SK-N-SH (cell line): ENCODE measurements around the gene RBL1. TPM values are rescaled to one million over a fixed set of nuclear protein-coding genes. Genes with fewer than 3 reads are reported as not detected.

Experiments
- CTCF ChIA-PET: fragments of 300-600, 350-600 bp; formaldehyde crosslinking; extraction: SDS; loops from one replicate; lab custom pipeline; 2021; lab: Yijun Ruan, JAX
- POLR2A ChIA-PET: fragments of 350-600 bp; sonication (Branson Sonifier 250); formaldehyde crosslinking; extraction: SDS; loops from one replicate; lab custom pipeline; 2020; ENCODE audit warnings: antibody characterized with exemption, inconsistent platforms; lab: Yijun Ruan, JAX
- DNase-seq: peaks from one replicate; pipeline ENCODE4 v3.0.0; 2012
- H2AFZ ChIP-seq: fragments of 200-600 bp; sonication (generic); 2 replicates; pipeline ENCODE4 v1.8.1; 2016; ENCODE audit warnings: antibody characterized with exemption, mild to moderate bottlenecking, low read depth
- H3F3A ChIP-seq: fragments of 200-600 bp; sonication (generic); replicated peaks from 2 replicates; pipeline ENCODE3; 2016; ENCODE audit warnings: antibody characterized with exemption, mild to moderate bottlenecking; ENCODE audit not compliant: insufficient read depth
- H3K27ac ChIP-seq, 2 experiments: fragments of 200-500 bp in 1 of 2; fragments of 200-600 bp in 1 of 2; sonication (Bioruptor generic) in 1 of 2; sonication (generic), shearing (Covaris generic) in 1 of 2; 2 replicates each; pipeline versions ENCODE4 v1.5.1 to v1.6.1; 2014 to 2016; ENCODE audit warnings: low read depth in 2 of 2, inconsistent platforms in 1 of 2, low read length in 1 of 2, mild to moderate bottlenecking in 1 of 2, mixed read lengths in 1 of 2
- H3K27me3 ChIP-seq: fragments of 200-600 bp; sonication (generic), shearing (Covaris generic); 2 replicates; pipeline ENCODE4 v1.6.1; 2016; ENCODE audit warnings: mixed run types; ENCODE audit not compliant: insufficient read depth
- H3K36me3 ChIP-seq, 2 experiments: fragments of 200-500 bp in 1 of 2; fragments of 200-600 bp in 1 of 2; sonication (Bioruptor generic) in 1 of 2; sonication (generic) in 1 of 2; replicated peaks in 1 of 2; 2 replicates each; pipeline versions ENCODE3 to v1.5.1; 2014 to 2016; ENCODE audit warnings: low read length in 1 of 2, mild to moderate bottlenecking in 1 of 2; ENCODE audit not compliant: insufficient read depth in 2 of 2, control insufficient read depth in 1 of 2
- H3K4me1 ChIP-seq, 2 experiments: fragments of 200-500 bp in 1 of 2; fragments of 200-600 bp in 1 of 2; sonication (Bioruptor generic) in 1 of 2; sonication (generic), shearing (Covaris generic) in 1 of 2; 2 replicates each; pipeline versions ENCODE4 v1.5.1 to v1.6.1; 2014 to 2016; ENCODE audit warnings: low read depth in 1 of 2, low read length in 1 of 2, mixed run types in 1 of 2; ENCODE audit not compliant: insufficient read depth in 2 of 2, control insufficient read depth in 1 of 2
- H3K4me2 ChIP-seq: fragments of 200-600 bp; sonication (generic), shearing (Covaris generic); 2 replicates; pipeline ENCODE4 v1.6.1; 2017; ENCODE audit warnings: mixed run types
- H3K4me3 ChIP-seq, 2 experiments: fragments of 200-500 bp in 1 of 2; fragments of 200-600 bp in 1 of 2; sonication (Bioruptor generic) in 1 of 2; sonication (generic), shearing (Covaris generic) in 1 of 2; 2 replicates each; pipeline versions ENCODE4 v1.5.1 to v1.8.1; 2014 to 2016; ENCODE audit warnings: low read depth in 2 of 2, inconsistent platforms in 1 of 2, low read length in 1 of 2, mild to moderate bottlenecking in 1 of 2, mixed read lengths in 1 of 2, moderate library complexity in 1 of 2
- H3K79me2 ChIP-seq: fragments of 200-600 bp; sonication (generic); 2 replicates; pipeline ENCODE4 v1.8.1; 2017; ENCODE audit warnings: mild to moderate bottlenecking; ENCODE audit not compliant: insufficient read depth
- H3K9ac ChIP-seq: fragments of 200-600 bp; sonication (generic); 2 replicates; pipeline ENCODE4 v1.6.1; 2017; ENCODE audit warnings: mixed run types
- H3K9me2 ChIP-seq: fragments of 200-600 bp; sonication (generic); 2 replicates; pipeline ENCODE4 v1.6.1; 2017; ENCODE audit warnings: mixed run types
- H3K9me3 ChIP-seq: fragments of 200-600 bp; sonication (generic); 2 replicates; pipeline ENCODE4 v1.6.1; 2017; ENCODE audit warnings: mixed run types, mild to moderate bottlenecking, moderate library complexity
- H4K20me1 ChIP-seq: fragments of 200-600 bp; sonication (generic); 2 replicates; pipeline ENCODE4 v1.6.1; 2017; ENCODE audit warnings: mild to moderate bottlenecking, mixed run types; ENCODE audit not compliant: insufficient read depth
- CHD2 ChIP-seq: fragments of 150-350 bp; IDR thresholded peaks from 2 replicates; pipeline ENCODE4 v1.6.1; 2018; ENCODE audit warnings: low read length; ENCODE audit not compliant: partially characterized antibody
- CTCF ChIP-seq: fragments of 200-600 bp; sonication (generic); IDR thresholded peaks from 2 replicates; pipeline ENCODE4 v1.6.1; 2017; ENCODE audit warnings: antibody characterized with exemption, mild to moderate bottlenecking, moderate library complexity
- ELF1 ChIP-seq: IDR thresholded peaks from 2 replicates; pipeline ENCODE4 v1.4.0; 2012
- EZH2phosphoT487 ChIP-seq: fragments of 200-600 bp; sonication (generic); IDR thresholded peaks from 2 replicates; pipeline ENCODE4 v1.6.1; 2017; ENCODE audit warnings: low read depth, mixed run types, mild to moderate bottlenecking, antibody characterized with exemption, moderate library complexity, borderline replicate concordance
- GABPA ChIP-seq: IDR thresholded peaks from 2 replicates; pipeline ENCODE4 v1.4.0; 2012; ENCODE audit warnings: low read depth, mild to moderate bottlenecking
- GATA2 ChIP-seq: sonication (generic); formaldehyde crosslinking; IDR thresholded peaks from 2 replicates; pipeline ENCODE4 v1.5.0; 2020; ENCODE audit warnings: mild to moderate bottlenecking, missing genetic modification reagents
- IRF3 ChIP-seq: fragments of 150-350 bp; IDR thresholded peaks from 2 replicates; pipeline ENCODE4 v1.6.1; 2016; ENCODE audit warnings: mild to moderate bottlenecking, low read depth, low read length
- MAX ChIP-seq: IDR thresholded peaks from 2 replicates; pipeline ENCODE4 v1.4.0; 2012; ENCODE audit warnings: low read depth
- NFIC ChIP-seq: IDR thresholded peaks from 2 replicates; pipeline ENCODE4 v1.4.0; 2012; ENCODE audit warnings: borderline replicate concordance
- NRF1 ChIP-seq: IDR thresholded peaks from 2 replicates; pipeline ENCODE4 v1.6.1; 2012; ENCODE audit warnings: low read depth, mild to moderate bottlenecking, low read length
- POLR2AphosphoS5 ChIP-seq: IDR thresholded peaks from 2 replicates; pipeline ENCODE4 v1.6.1; 2012; ENCODE audit warnings: low read depth, low read length
- RAD21 ChIP-seq: IDR thresholded peaks from 2 replicates; pipeline ENCODE4 v1.6.1; 2012; ENCODE audit warnings: mild to moderate bottlenecking, low read length
- RXRA ChIP-seq: IDR thresholded peaks from 2 replicates; pipeline ENCODE4 v1.4.0; 2012; ENCODE audit warnings: low read depth, mild to moderate bottlenecking, borderline replicate concordance
- SMC3 ChIP-seq: IDR thresholded peaks from 2 replicates; pipeline ENCODE4 v1.6.1; 2012; ENCODE audit warnings: low read depth, low read length, improper control_type of control experiment
- TAF1 ChIP-seq: IDR thresholded peaks from 2 replicates; pipeline ENCODE4 v1.6.1; 2012; ENCODE audit warnings: low read depth, mild to moderate bottlenecking, low read length, moderate library complexity, borderline replicate concordance
- TCF12 ChIP-seq: IDR thresholded peaks from 2 replicates; pipeline ENCODE4 v1.4.0; 2012
- TEAD4 ChIP-seq: IDR thresholded peaks from 2 replicates; pipeline ENCODE4 v1.4.0; 2012; ENCODE audit warnings: mild to moderate bottlenecking, borderline replicate concordance; ENCODE audit not compliant: insufficient read depth
- YY1 ChIP-seq: IDR thresholded peaks from 2 replicates; pipeline ENCODE4 v1.4.0; 2012; ENCODE audit warnings: low read depth, mild to moderate bottlenecking
- ZBTB33 ChIP-seq: IDR thresholded peaks from 2 replicates; pipeline ENCODE4 v1.4.0; 2012; ENCODE audit warnings: low read depth, borderline replicate concordance
- WGBS: methylation state at CpG from one replicate; pipeline ENCODE4 v1.1.6; 2017; ENCODE audit warnings: low lambda C conversion rate; 5-methylcytosine and 5-hydroxymethylcytosine counted together
- polyA plus RNA-seq, 3 experiments: library from polyadenylated mRNA; depleted of rRNA; stranded (reverse); fragments of >200 nt; gene quantifications; 2 replicates each; pipeline ENCODE4 v1.2.3, GENCODE V29; 2012
- TF ChIP-seq, protein P1 (sequence below): IDR thresholded peaks from 2 replicates; pipeline ENCODE4 v1.6.1; 2012; ENCODE audit warnings: mild to moderate bottlenecking, low read depth, low read length, moderate library complexity

The RBL1 gene
- polyA plus RNA-seq, 1 of the 3 experiments (the other 2 are of a cell fraction) = 2.5 TPM

- DNase-seq = no peak
- WGBS = 84% methylated on average over 5 of the region's 5 CpGs
- CTCF ChIA-PET = no interaction called here
Observed at GRCh38 chr20:36967636-36968035, 128.2 kb downstream of the RBL1 start.

More at GRCh38 chr20:36967636-36968035, 128.2 kb downstream of the RBL1 start:
- no peaks in the 10 kb centered on the region for H3K9me2 ChIP-seq
- H3K79me2 ChIP-seq = no peaks in the 10 kb centered on the region
- no peak overlapping the region for H3K9ac ChIP-seq
- H3K4me2 ChIP-seq = no peak overlapping the region
- no peaks in the 10 kb centered on the region for H3K9me3 ChIP-seq
- no peak overlapping the region for H3K27ac ChIP-seq
- H3F3A ChIP-seq = no peaks in the 10 kb centered on the region
- H3K36me3 ChIP-seq = no peaks in the 10 kb centered on the region
- no peaks in the 10 kb centered on the region for H3K4me1 ChIP-seq
- H4K20me1 ChIP-seq = no peaks in the 10 kb centered on the region
- no peaks in the 10 kb centered on the region for H3K27me3 ChIP-seq
- POLR2A ChIA-PET = no interaction called here
- no peak for TF ChIP-seq RXRA
- no peak for TF ChIP-seq CTCF
- TF ChIP-seq GATA2 = no peak
- no peak for TF ChIP-seq TEAD4
- TF ChIP-seq NFIC = no peak
- no peak for TF ChIP-seq GABPA
- no peak for TF ChIP-seq YY1
- no peak for TF ChIP-seq EZH2phosphoT487
- TF ChIP-seq IRF3 = no peak
- no peak for TF ChIP-seq POLR2AphosphoS5
- TF ChIP-seq, protein P1, sequence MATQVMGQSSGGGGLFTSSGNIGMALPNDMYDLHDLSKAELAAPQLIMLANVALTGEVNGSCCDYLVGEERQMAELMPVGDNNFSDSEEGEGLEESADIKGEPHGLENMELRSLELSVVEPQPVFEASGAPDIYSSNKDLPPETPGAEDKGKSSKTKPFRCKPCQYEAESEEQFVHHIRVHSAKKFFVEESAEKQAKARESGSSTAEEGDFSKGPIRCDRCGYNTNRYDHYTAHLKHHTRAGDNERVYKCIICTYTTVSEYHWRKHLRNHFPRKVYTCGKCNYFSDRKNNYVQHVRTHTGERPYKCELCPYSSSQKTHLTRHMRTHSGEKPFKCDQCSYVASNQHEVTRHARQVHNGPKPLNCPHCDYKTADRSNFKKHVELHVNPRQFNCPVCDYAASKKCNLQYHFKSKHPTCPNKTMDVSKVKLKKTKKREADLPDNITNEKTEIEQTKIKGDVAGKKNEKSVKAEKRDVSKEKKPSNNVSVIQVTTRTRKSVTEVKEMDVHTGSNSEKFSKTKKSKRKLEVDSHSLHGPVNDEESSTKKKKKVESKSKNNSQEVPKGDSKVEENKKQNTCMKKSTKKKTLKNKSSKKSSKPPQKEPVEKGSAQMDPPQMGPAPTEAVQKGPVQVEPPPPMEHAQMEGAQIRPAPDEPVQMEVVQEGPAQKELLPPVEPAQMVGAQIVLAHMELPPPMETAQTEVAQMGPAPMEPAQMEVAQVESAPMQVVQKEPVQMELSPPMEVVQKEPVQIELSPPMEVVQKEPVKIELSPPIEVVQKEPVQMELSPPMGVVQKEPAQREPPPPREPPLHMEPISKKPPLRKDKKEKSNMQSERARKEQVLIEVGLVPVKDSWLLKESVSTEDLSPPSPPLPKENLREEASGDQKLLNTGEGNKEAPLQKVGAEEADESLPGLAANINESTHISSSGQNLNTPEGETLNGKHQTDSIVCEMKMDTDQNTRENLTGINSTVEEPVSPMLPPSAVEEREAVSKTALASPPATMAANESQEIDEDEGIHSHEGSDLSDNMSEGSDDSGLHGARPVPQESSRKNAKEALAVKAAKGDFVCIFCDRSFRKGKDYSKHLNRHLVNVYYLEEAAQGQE = no peak
- no peak for TF ChIP-seq NRF1
- no peak for TF ChIP-seq ZBTB33
- TF ChIP-seq TCF12 = no peak
- TF ChIP-seq RAD21 = no peak
- no peak for TF ChIP-seq SMC3
- TF ChIP-seq CHD2 = no peak
- no peak for TF ChIP-seq ELF1
- no peak for TF ChIP-seq MAX
- TF ChIP-seq TAF1 = no peak
- H3K4me3 ChIP-seq = no peak overlapping the region
- no peak overlapping the region for H2AFZ ChIP-seq
